Astrocyte of the hippocampus (primary cell): ENCODE measurements around the gene ATP2B2.
A peak's percentile ranks its signal among the peaks of the same experiment; 100 is the strongest.

ENCODE experiments used
- DNase-seq: peaks from one replicate; pipeline ENCODE4 v3.0.0; 2011; ENCODE audit warnings: low read depth, low spot score

Gene ATP2B2

GRCh38 chr3:10511809-10512494 is 6.6 kb upstream of the ATP2B2 start:
- peak; percentile 84 for DNase-seq

GRCh38 chr3:10510743-10511432 is 5.5 kb upstream of the ATP2B2 start:
- DNase-seq = no peak

DNA sequence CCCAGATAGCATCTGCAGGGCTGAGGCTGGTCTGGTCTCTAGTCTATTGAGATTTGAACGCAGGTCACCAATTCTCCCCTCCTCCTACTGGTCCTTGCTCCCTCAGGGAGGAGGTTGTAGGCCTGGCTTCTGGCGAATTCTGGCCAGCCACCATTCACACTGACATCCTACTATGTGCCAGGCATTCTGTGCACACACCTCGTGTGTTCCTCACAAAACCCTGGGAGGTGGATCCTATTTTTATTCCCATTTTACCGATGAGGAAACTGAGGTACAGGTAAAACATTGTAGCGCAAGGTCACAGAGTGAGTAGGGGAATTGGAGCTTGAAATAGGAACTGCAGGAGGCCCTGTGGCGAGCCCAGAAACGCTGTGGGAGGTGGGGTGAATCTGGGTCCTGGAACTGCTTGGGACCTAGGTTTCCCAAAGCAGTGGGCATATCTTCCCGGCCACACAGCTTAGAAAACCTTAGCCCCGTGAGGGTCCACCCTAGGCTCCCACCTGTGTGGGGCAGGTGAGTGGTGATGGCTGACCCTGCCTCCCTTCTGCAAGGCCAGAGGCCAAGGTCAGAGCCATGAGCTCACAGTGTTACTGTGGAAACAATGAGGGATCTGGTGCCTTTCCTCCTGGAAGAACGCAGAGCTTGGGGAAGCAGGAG is 4.8 kb upstream of the ATP2B2 start:
- no peak for DNase-seq

DNA sequence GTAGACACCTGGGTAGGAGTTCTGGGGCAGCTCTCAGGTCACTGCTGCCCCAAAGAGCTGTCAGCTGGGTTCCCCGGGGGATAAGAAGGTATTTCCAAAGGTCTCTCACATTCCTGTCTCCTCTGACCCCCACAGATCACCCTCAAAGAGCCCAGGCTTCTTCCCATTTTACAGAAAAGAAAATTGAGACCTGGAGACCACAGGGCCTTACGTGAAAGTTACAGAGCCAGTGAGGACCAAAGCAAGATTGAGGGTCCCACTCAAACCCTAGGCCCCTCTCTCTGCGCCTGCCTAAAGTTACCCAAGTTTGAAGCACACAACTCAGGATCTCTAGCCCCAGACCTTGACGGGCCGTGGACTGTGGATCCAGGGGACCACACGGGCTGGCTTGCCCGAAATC is 3.9 kb upstream of the ATP2B2 start:
- DNase-seq = no peak

DNA sequence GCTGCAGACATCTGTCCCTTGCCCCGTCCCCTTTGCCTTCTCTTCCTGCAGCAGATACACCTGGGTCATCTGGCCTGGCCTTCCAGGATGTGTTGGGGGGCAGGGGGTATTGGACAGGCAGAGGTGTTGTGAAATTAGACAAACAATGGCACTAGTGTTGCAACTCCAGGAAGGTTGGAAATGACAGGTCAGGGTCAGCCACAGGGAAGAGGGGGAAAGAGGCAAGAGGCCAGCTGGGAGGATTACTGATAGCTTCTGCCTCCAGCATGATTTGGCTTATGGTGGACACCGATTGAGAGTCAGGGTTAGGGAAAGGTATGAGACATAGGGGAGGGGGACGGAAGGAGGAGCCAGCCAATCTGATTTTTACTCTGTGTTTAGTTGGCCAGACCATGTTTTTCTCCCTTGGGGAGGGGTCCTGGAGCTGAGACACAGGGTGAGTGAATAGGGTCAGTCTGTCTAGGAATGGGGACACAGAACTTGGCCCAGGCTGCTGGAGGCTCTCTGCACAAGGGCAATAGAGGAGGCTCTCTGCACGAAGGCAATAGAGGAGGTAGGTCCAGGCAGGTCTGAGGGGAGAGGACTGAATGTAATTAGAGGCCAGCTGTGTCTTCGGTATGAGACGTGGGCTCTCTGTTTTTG is 3.4 kb upstream of the ATP2B2 start:
- DNase-seq = no peak

- no peak for DNase-seq
Measured at GRCh38 chr3:10508235-10508618, 2.8 kb upstream of the ATP2B2 start.

DNA sequence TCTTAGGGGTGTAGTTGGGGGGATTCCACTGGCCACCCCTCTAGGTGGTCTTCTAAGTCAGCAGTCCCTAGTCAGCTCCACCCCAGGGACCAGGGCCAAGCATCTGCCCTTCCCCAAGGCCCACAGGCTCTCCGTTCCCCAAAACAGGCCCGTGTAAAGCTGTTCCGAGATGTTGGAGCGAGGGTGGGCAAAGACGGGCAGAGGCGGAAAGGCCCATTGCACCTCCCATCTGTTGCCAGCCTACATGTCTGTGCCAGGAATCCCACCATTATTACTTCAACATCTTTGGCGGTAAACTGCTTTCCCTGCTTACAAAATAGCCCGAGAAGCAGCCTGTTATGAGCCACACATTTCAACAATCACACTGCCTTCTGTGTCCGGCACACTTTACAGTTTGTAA is 1.9 kb upstream of the ATP2B2 start:
- DNase-seq = no peak

- no peak for DNase-seq
Measured at GRCh38 chr3:10506696-10507095, 1.3 kb upstream of the ATP2B2 start.

DNA sequence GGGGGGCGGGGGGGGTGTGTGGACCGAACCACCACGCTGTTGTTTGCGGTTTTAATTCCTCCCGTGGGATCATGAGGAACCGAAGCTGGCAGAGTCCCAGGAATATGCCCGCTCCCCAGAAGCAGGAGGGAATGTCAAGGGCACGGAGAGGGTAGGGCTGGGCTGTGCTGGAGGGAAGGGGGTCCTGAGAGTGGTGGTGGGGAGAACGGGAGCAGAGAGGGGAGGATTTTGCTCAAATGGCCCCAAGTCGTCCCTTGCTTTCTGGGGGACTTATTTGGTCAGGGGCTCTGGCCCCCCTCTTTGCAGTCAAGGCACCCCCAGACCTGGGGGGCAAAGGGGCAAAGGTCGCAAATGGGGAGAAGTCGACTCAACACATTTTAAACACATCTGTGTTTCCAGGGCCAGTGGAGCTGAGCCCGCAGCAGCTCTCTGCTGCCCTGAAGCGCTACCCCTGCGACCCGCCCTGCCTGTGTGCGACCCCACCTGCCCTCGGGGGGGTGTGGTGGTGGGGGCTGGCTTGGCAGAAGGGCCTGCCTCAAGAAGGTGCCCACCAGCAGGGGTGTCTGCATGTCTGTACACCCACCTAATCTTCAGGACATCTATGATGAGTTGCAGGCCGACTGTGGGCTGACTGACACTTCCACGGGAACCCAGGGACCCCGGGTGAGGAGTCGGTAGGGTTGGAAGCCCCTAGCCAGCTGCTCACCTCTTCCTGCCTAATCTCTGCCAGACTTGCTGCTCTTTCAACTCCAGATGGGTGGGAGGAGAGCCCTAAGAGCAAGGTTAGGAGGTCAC is 602 bp upstream of the ATP2B2 start:
- peak; percentile 27 for DNase-seq

- DNase-seq = no peak
Measured at GRCh38 chr3:10504171-10505049, 976 bp downstream of the ATP2B2 start.

GRCh38 chr3:10503217-10503796 is 2.1 kb downstream of the ATP2B2 start:
- DNase-seq = no peak

DNA sequence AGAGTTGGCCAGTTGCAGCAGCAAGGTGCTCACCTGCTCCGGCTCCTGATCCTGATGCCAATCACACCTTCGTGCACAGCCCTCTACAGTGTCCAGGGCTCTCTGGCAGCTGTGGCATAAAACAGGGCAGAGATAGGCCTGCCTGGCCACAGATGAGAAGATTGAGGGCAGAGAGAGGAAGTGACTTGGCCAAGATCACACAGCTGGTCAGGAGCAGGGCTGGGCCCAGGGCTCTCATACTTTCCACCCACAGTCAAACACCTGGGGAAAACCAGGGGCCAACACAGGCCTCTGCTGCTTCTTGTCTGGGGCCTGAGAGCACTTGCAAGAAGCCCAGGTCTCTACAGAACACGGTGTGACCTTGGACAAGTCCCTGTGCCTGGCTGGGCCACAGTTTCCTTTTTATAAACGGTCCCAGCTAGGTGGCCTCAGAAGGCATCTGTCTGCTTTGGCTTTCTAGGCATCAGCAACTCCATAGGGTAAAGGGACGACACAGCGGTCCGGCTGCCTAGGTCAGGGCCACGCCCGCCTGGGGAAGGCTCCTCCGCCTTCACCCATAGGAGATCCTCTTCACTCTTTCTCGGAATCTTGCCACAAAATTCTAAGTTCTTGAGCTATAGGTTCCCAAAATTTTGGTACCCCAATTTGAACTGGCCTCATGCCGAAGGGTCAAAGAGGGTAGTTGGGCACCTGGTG is 3.1 kb downstream of the ATP2B2 start:
- DNase-seq = no peak

DNA sequence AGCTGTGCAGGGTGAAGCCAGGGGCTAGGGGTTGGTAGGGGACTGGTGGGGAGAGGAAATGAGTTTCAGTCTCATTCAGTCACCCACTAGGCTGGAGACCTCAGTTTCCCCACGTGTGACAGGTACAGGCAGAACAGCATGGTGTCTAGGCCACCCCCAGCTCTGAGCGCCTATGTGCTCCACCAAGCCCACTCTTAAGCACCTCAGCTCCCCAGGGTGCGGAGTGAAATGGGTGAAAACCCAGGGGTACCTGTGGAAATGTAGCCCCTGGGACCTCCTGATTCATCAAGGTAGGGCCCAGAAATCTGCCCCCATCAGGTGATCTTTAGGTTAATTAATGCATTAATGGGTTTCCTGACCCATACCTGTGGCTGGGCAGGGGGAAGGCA is 3.7 kb downstream of the ATP2B2 start:
- no peak for DNase-seq

DNA sequence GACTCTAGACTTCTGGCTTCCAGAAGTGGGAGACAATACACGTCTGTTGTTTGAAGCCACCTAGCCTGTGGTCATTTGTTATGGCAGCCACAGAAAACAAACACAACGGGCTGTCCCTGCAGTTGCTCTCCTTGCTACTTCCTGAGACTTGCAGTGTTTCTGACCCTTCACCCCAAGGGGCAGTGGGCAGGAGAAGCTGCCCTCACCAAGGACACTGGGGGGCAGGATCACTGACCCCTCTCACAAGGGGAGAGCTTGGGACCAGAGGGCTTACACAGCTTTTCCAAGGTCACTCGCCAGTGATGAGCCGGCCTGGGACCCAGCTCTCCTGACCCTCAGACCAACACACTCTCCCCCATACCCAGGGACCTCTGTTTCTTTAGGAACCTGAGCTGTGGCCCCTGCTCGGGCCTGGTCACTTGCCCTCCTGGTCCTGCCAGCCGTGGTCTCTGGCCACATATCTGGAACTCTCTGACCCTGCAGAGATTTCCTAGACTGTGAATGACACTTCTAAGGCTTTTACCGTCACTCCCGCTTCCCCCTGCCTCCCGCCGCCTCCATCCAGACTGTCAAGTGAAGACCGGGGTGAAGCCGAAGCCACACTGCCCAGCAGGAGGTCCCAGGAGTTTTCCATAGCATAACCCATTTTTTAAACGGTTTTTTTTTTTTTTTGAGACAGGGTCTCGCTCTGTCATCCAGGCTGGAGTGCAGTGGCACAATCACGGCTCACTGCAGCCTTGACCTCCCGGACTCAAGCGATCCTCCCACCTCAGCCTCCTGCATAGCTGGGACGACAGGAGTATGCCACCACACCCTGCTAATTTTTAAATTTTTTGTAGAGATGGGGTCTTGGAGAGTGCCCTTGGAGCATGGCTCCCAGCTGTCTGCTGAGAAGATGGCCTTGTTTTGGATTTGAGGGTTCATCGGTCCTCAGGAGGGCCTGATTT is 4.4 kb downstream of the ATP2B2 start:
- DNase-seq = no peak

DNA sequence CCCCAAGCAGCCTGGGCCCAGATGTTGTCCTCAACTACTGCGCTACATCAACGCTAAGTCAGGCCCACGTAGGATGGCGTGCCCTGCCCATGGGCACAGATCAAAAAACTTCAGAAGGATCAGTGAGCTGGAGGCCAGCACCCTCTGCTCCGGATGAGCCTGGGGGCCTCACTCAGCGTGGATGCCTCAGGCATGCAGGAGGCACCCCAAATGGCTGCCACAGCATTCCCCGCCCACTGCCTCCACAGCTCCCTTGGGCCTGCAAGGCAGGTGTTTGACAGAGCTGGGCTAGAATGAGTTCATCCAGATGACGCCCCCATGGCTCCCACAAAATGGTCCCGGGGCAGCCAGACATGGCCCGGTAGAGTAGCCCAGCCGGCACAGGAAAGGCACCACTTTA is 7.1 kb downstream of the ATP2B2 start:
- no peak for DNase-seq

GRCh38 chr3:10497439-10497838 is 7.9 kb downstream of the ATP2B2 start:
- no peak for DNase-seq

DNA sequence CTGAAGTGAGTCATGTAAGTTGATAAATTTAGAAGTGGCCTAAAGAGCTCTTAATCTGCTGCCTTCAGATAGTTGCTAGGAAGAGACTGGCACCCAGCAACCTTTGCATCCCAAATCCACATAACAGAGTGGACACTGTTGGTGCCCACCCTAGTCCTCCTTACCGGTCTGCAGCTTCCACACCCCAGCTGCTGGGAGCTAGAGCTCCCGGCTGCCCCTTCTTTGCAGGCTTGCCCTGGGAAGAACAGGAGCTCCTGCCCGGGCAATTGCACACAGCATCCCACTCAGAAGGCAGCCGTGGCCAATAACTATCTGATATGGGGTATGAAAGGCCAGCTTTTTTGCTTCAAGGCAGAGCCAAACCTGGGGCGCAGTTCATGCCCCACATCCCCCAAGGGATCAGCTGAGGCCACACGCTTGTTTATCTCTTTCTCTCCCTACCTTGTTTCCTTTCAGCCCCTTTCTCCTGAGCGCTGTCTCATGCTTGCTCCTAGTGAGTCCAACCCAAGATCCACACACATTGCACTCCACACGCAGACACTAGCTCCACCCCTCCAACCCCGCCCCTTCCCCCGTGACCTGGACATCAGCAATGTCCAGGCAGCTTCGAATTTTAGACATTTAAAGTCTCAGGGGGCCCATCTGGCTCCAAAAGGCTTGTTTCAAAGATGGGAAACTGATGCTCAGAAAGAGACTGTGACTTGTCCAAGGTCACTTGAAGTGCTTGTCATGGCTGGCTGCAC is 9.1 kb downstream of the ATP2B2 start:
- DNase-seq = no peak

DNA sequence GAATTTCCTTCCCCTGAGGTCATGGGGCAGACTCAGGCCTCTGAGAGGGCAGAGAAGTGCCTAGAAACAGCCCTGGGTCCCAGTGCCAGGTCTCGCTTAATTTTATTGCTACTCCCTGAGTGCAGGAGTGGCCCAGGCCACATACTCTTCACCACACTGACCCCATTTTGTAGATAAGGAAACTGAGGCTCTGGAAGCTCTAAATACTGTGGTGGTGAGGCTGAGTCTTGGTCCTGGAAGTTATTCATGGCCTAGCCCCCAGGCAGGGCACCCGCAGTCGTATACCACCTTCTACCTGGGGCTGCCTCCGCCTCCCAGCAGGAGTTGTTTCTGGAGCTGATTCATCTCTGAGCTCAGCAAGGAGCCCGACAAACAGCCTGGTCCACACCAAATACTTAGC is 9.8 kb downstream of the ATP2B2 start:
- no peak for DNase-seq
